Upper lobe of right lung (tissue), 1 donor: ENCODE results near the gene MR1. TPM values are rescaled to one million over a fixed set of nuclear protein-coding genes. Genes with fewer than 3 reads are reported as not detected.

Experiments used
- ATAC-seq: fragments of 200-7000 bp; cut with Tn5 transposase; one replicate; pipeline ENCODE4 v1.9.1; 2020; ENCODE audit warnings: mild to moderate bottlenecking, moderate library complexity
- DNase-seq: peaks from one replicate; pipeline ENCODE4 v3.0.0-alpha.2; 2020
- H3K27ac ChIP-seq: fragments of 200-600 bp; one replicate; pipeline ENCODE4 v1.8.0; 2022
- H3K27me3 ChIP-seq: fragments of 200-600 bp; one replicate; pipeline ENCODE4 v1.8.0; 2022; ENCODE audit warnings: mild to moderate bottlenecking
- H3K36me3 ChIP-seq: fragments of 200-600 bp; one replicate; pipeline ENCODE4 v1.8.0; 2022
- H3K4me1 ChIP-seq: fragments of 200-600 bp; one replicate; pipeline ENCODE4 v1.8.0; 2022
- H3K4me3 ChIP-seq: fragments of 200-600 bp; one replicate; pipeline ENCODE4 v1.8.0; 2022; ENCODE audit warnings: mild to moderate bottlenecking
- H3K9me3 ChIP-seq: fragments of 200-600 bp; one replicate; pipeline ENCODE4 v1.8.0; 2022
- intact Hi-C: fragments of 100-400 bp; cut with DNase I; formaldehyde crosslinking; loops from one replicate; pipeline ENCODE4 v1.11.0; 2022
- total RNA-seq: library from RNA; stranded (reverse); fragmentation: NEBNext Ultra II Directional; extraction: Animal tissue kit (Norgen Biotek cat#: 25700); gene quantifications from one replicate; pipeline ENCODE4 v1.2.1, GENCODE V29; 2021
- TF ChIP-seq, protein P1 (sequence below): fragments of 200-600 bp; IDR thresholded peaks from one replicate; pipeline ENCODE4 v1.8.0; 2022; ENCODE audit warnings: antibody characterized with exemption
- donor health status: DM: no; HTN: yes; CAD: no; lungs with severe emphysema.

Gene MR1
- total RNA-seq, 1 donor from 2014 or later: 45.0 TPM

DNA sequence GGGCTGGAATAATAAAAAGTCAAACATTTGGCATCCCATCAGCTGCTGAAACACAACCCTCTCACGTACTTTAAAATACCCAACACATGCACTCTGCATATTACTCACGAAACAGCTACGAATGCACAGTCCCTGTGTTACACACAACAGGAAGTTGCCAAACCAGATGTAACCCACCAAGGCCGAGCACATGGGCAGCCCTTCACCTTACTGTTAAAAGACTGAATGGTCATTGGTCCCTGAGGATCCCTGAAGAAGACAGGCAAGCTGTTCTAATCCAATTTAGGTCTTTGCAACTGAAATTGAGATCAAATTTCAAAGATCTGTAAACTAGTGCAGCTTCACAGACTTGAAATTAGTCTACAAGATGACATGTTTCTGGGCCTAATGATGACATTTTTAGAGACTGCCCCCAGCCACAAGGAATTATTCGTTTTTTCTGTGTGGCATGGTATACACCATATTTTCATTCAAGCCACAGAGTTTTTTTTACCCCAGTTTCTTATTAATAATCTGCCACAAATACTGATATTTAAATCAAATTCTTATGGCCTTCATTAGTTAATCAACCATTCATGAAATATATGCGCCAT, 29.1 kb downstream of the MR1 start:
- peaks cover 24% of the 10 kb centered on the region for H3K4me1 ChIP-seq
- H3K4me3 ChIP-seq: no peak overlapping the region
- peak overlapping the region; percentile 70 for H3K27ac ChIP-seq
- DNase-seq (no peak), ATAC-seq (peak; percentile 68)
- H3K9me3 ChIP-seq: no peaks in the 10 kb centered on the region
- no peaks in the 10 kb centered on the region for H3K27me3 ChIP-seq
- intact Hi-C loops: no loop called here
- no peaks in the 10 kb centered on the region for H3K36me3 ChIP-seq
- TF ChIP-seq, protein P1, sequence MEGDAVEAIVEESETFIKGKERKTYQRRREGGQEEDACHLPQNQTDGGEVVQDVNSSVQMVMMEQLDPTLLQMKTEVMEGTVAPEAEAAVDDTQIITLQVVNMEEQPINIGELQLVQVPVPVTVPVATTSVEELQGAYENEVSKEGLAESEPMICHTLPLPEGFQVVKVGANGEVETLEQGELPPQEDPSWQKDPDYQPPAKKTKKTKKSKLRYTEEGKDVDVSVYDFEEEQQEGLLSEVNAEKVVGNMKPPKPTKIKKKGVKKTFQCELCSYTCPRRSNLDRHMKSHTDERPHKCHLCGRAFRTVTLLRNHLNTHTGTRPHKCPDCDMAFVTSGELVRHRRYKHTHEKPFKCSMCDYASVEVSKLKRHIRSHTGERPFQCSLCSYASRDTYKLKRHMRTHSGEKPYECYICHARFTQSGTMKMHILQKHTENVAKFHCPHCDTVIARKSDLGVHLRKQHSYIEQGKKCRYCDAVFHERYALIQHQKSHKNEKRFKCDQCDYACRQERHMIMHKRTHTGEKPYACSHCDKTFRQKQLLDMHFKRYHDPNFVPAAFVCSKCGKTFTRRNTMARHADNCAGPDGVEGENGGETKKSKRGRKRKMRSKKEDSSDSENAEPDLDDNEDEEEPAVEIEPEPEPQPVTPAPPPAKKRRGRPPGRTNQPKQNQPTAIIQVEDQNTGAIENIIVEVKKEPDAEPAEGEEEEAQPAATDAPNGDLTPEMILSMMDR: no peak

DNA sequence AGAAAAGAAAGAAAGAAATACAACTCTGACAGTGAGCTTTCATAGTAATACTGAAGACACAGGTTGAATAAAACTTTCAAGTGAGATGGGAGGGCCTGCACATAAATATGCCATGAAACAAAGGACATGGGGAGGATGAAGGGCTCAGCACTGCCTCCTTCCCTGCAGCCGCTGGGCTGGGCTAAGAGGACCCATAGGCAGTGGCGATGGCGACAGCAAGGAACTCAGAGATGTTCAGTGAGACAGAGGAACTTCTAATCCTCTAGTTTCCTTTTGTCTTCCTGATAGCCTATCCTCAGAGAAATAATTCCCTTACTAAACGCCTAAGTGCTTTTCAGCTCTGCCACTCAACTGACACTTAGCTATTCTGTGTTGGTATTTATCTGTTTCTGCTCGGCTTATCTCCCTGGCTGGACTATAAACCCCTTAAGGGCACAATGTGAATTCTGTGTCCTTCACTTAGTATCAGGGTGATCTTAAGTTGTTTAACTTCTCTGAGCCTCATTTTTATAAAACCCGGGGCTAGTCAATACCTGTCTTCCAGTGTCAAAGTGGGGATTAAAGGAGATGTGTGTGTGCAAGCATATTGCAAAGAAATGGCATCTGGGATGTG, 30.3 kb downstream of the MR1 start:
- peak; percentile 46 for ATAC-seq

DNA sequence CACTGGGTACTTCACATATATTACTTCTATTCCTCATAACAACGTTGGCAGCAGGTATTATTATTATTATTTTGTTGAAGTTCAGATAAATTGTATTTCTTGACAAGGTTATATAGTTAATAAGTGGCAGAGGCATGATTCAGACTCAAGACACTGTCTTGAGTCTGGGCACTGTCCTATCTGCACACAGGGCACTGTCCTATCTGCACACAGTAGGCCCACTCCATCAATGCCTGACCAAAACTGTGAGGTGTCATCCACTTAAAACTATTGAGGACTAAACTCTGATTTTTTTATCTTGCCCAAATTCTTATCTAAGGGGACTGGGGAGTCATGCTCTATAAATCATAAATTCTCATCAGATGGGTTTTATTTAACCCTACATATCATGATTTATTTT, 30.9 kb downstream of the MR1 start:
- no peaks in the 10 kb centered on the region for H3K36me3 ChIP-seq
- TF ChIP-seq, protein P1: no peak
- H3K4me1 ChIP-seq: peaks cover 24% of the 10 kb centered on the region
- no peak overlapping the region for H3K27ac ChIP-seq
- intact Hi-C loops: no loop called here
- no peaks in the 10 kb centered on the region for H3K27me3 ChIP-seq
- H3K9me3 ChIP-seq: no peaks in the 10 kb centered on the region
- ATAC-seq (no peak), DNase-seq (no peak)
- H3K4me3 ChIP-seq: no peak overlapping the region

More for the DNA sequence above, 30.3 kb downstream of the MR1 start:
- no peaks in the 10 kb centered on the region for H3K36me3 ChIP-seq
- no peak overlapping the region for H3K27ac ChIP-seq
- no peaks in the 10 kb centered on the region for H3K27me3 ChIP-seq
- intact Hi-C loops: no loop called here
- TF ChIP-seq, protein P1: no peak
- DNase-seq: no peak
- H3K9me3 ChIP-seq: no peaks in the 10 kb centered on the region
- H3K4me3 ChIP-seq: no peak overlapping the region
- peaks cover 24% of the 10 kb centered on the region for H3K4me1 ChIP-seq

DNA sequence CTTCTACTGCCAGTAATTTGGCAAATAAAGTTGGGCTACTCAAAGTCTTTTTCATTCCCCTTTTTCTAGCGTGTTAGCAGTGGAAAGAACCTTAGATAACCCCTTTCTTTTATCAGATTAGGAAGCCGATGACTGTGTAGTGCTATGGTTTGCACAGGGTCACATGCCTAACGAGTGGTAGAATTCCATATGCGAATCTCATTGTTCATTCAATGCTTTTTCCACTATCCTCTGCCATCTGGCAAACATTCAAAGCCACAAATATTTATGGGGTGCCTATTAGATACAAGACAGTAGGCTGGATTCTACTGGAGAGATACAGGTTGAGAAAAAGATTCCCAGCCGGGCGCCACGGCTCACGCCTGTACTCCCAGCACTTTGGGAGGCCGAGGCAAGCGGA, 39.9 kb downstream of the MR1 start:
- H3K9me3 ChIP-seq: no peaks in the 10 kb centered on the region
- ATAC-seq (no peak), DNase-seq (no peak)
- intact Hi-C loops: no loop called here
- no peaks in the 10 kb centered on the region for H3K27me3 ChIP-seq
- no peak overlapping the region for H3K4me3 ChIP-seq
- no peak overlapping the region for H3K27ac ChIP-seq
- TF ChIP-seq, protein P1: no peak
- H3K36me3 ChIP-seq: no peaks in the 10 kb centered on the region
- H3K4me1 ChIP-seq: no peaks in the 10 kb centered on the region

DNA sequence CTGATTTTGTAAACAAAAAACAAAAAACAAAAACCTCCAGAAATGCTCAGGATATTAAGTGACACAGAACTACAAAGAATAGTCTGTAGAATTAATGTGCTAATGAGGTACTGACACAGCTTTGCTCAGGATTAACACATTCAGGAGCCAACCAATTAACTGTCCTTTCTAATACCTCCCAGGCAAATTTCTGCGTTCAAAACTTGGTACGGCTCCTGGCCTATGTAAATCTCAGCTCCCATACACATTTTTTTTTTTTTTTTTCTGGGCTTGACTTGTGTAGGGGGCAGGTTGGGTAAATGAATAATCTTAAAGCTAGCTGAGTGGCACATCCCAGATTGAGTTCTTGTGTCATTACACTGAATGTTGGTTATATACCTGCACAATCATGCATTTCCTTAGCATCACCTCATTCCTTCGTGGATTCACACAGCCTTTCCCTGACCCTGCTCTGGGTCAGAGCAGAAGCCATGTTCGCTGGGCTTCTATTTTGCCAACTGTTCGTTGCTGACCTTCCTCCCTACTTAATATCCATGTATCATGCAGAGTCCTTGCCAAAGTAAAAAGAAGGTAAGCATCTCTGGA, 42.1 kb downstream of the MR1 start:
- Histone ChIP-seq H3K36me3 (no peaks in the 10 kb centered on the region), H3K27me3 (no peaks in the 10 kb centered on the region), H3K27ac (no peak overlapping the region), H3K4me1 (no peaks in the 10 kb centered on the region), H3K4me3 (no peak overlapping the region), H3K9me3 (no peaks in the 10 kb centered on the region)
- TF ChIP-seq, protein P1: no peak
- intact Hi-C loops: no loop called here
- no peak for DNase-seq
- ATAC-seq: no peak
